Measurements from ENCODE around the gene XPOT.

The XPOT gene

GRCh38 chr12:64402181-64402580 is 2.0 kb upstream of the XPOT start:
- no peak overlapping the region for H3K27ac Mint-ChIP-seq
- peaks cover 6 to 8% of the 10 kb centered on the region in 2 donors for H3K27me3 Mint-ChIP-seq
- H3K4me1 Mint-ChIP-seq: peaks cover 5 to 16% of the 10 kb centered on the region in 2 donors
- H3K9me3 Mint-ChIP-seq: no peaks in the 10 kb centered on the region
- H3K36me3 Mint-ChIP-seq: peaks cover 0 to 4% of the 10 kb centered on the region in 2 donors
- no peak overlapping the region for H3K4me3 Mint-ChIP-seq
- DNase-seq (no peak), ATAC-seq (replicated peaks) (no peak)

- peak; percentile 30 to 68 for ATAC-seq (replicated peaks)
- Mint-ChIP-seq H3K4me3 (peak overlapping the region; percentile 99 to 100), H3K4me1 (peaks cover 8 to 26% of the 10 kb centered on the region in 2 donors), H3K27ac (peak overlapping the region; percentile 100), H3K9me3 (no peaks in the 10 kb centered on the region), H3K27me3 (peaks cover 0 to 8% of the 10 kb centered on the region in 2 donors), H3K36me3 (peaks cover 4% of the 10 kb centered on the region in 2 donors)
- peak; percentile 33 for DNase-seq
Measured at GRCh38 chr12:64404470-64405256, 471 bp downstream of the XPOT start.

- H3K27ac Mint-ChIP-seq: peak overlapping the region; percentile 14
- no peak overlapping the region for H3K4me3 Mint-ChIP-seq
- H3K36me3 Mint-ChIP-seq: peaks cover 12 to 15% of the 10 kb centered on the region in 2 donors
- H3K9me3 Mint-ChIP-seq: no peaks in the 10 kb centered on the region
- DNase-seq (no peak), ATAC-seq (replicated peaks) (no peak)
- peaks cover 8 to 26% of the 10 kb centered on the region in 2 donors for H3K4me1 Mint-ChIP-seq
- H3K27me3 Mint-ChIP-seq: no peaks in the 10 kb centered on the region
Measured at GRCh38 chr12:64407342-64408223, 3.4 kb downstream of the XPOT start.

- Mint-ChIP-seq H3K9me3 (no peaks in the 10 kb centered on the region), H3K4me3 (no peak overlapping the region), H3K36me3 (peaks cover 23 to 27% of the 10 kb centered on the region in 2 donors), H3K27me3 (no peaks in the 10 kb centered on the region), H3K27ac (no peak overlapping the region), H3K4me1 (peaks cover 2 to 17% of the 10 kb centered on the region in 2 donors)
- no peak for DNase-seq
- ATAC-seq (replicated peaks): no peak
Measured at GRCh38 chr12:64411427-64411826, 7.2 kb downstream of the XPOT start.

GRCh38 chr12:64412459-64412858 is 8.3 kb downstream of the XPOT start:
- no peak overlapping the region for H3K27ac Mint-ChIP-seq
- H3K4me3 Mint-ChIP-seq: no peak overlapping the region
- H3K4me1 Mint-ChIP-seq: peaks cover 1 to 8% of the 10 kb centered on the region in 2 donors
- peaks cover 29 to 31% of the 10 kb centered on the region in 2 donors for H3K36me3 Mint-ChIP-seq
- no peak for DNase-seq
- ATAC-seq (replicated peaks): no peak
- no peaks in the 10 kb centered on the region for H3K9me3 Mint-ChIP-seq
- H3K27me3 Mint-ChIP-seq: no peaks in the 10 kb centered on the region

GRCh38 chr12:64413884-64414283 is 9.7 kb downstream of the XPOT start:
- no peak overlapping the region for H3K4me3 Mint-ChIP-seq
- no peak overlapping the region for H3K27ac Mint-ChIP-seq
- no peaks in the 10 kb centered on the region for H3K4me1 Mint-ChIP-seq
- no peaks in the 10 kb centered on the region for H3K9me3 Mint-ChIP-seq
- H3K27me3 Mint-ChIP-seq: no peaks in the 10 kb centered on the region
- H3K36me3 Mint-ChIP-seq: peaks cover 32 to 37% of the 10 kb centered on the region in 2 donors
- DNase-seq (no peak), ATAC-seq (replicated peaks) (no peak)

GRCh38 chr12:64418209-64418608 is 14.0 kb downstream of the XPOT start:
- H3K4me3 Mint-ChIP-seq: no peak overlapping the region
- peaks cover 34 to 37% of the 10 kb centered on the region in 2 donors for H3K36me3 Mint-ChIP-seq
- H3K27ac Mint-ChIP-seq: no peak overlapping the region

GRCh38 chr12:64419696-64420095 is 15.5 kb downstream of the XPOT start:
- Mint-ChIP-seq H3K36me3 (peaks cover 36 to 48% of the 10 kb centered on the region in 2 donors), H3K4me3 (no peak overlapping the region), H3K9me3 (no peaks in the 10 kb centered on the region), H3K27me3 (no peaks in the 10 kb centered on the region), H3K27ac (no peak overlapping the region), H3K4me1 (no peaks in the 10 kb centered on the region)
- no peak for DNase-seq
- no peak for ATAC-seq (replicated peaks)

More at GRCh38 chr12:64418209-64418608, 14.0 kb downstream of the XPOT start:
- ATAC-seq (replicated peaks) (peak; percentile 29 to 60), DNase-seq (no peak)
- no peaks in the 10 kb centered on the region for H3K4me1 Mint-ChIP-seq
- H3K9me3 Mint-ChIP-seq: no peaks in the 10 kb centered on the region
- no peaks in the 10 kb centered on the region for H3K27me3 Mint-ChIP-seq

GRCh38 chr12:64427988-64428387 is 23.8 kb downstream of the XPOT start:
- Mint-ChIP-seq H3K9me3 (no peaks in the 10 kb centered on the region), H3K27ac (no peak overlapping the region), H3K36me3 (peaks cover 39 to 72% of the 10 kb centered on the region in 2 donors), H3K4me3 (no peak overlapping the region), H3K4me1 (no peaks in the 10 kb centered on the region), H3K27me3 (no peaks in the 10 kb centered on the region)
- no peak for ATAC-seq (replicated peaks)
- DNase-seq: no peak

GRCh38 chr12:64428956-64429355 is 24.8 kb downstream of the XPOT start:
- Mint-ChIP-seq H3K27me3 (no peaks in the 10 kb centered on the region), H3K27ac (no peak overlapping the region), H3K4me3 (no peak overlapping the region), H3K36me3 (peaks cover 42 to 67% of the 10 kb centered on the region in 2 donors), H3K9me3 (no peaks in the 10 kb centered on the region), H3K4me1 (no peaks in the 10 kb centered on the region)
- ATAC-seq (replicated peaks) (no peak), DNase-seq (no peak)

- H3K4me1 Mint-ChIP-seq: no peaks in the 10 kb centered on the region
- no peak for DNase-seq
- no peaks in the 10 kb centered on the region for H3K27me3 Mint-ChIP-seq
- H3K36me3 Mint-ChIP-seq: peaks cover 44 to 64% of the 10 kb centered on the region in 2 donors
- no peak overlapping the region for H3K4me3 Mint-ChIP-seq
- H3K9me3 Mint-ChIP-seq: no peaks in the 10 kb centered on the region
- H3K27ac Mint-ChIP-seq: no peak overlapping the region
- no peak for ATAC-seq (replicated peaks)
Measured at GRCh38 chr12:64430886-64431285, 26.7 kb downstream of the XPOT start.

- H3K36me3 Mint-ChIP-seq: peaks cover 47 to 65% of the 10 kb centered on the region in 2 donors
- ATAC-seq (replicated peaks): no peak
- H3K9me3 Mint-ChIP-seq: no peaks in the 10 kb centered on the region
- DNase-seq: no peak
- H3K27ac Mint-ChIP-seq: no peak overlapping the region
- H3K27me3 Mint-ChIP-seq: no peaks in the 10 kb centered on the region
- H3K4me3 Mint-ChIP-seq: no peak overlapping the region
- no peaks in the 10 kb centered on the region for H3K4me1 Mint-ChIP-seq
Measured at GRCh38 chr12:64431791-64432190, 27.6 kb downstream of the XPOT start.

- ATAC-seq (replicated peaks) (no peak), DNase-seq (no peak)
- no peaks in the 10 kb centered on the region for H3K4me1 Mint-ChIP-seq
- peaks cover 54 to 69% of the 10 kb centered on the region in 2 donors for H3K36me3 Mint-ChIP-seq
- H3K9me3 Mint-ChIP-seq: no peaks in the 10 kb centered on the region
- no peak overlapping the region for H3K27ac Mint-ChIP-seq
- no peaks in the 10 kb centered on the region for H3K27me3 Mint-ChIP-seq
- H3K4me3 Mint-ChIP-seq: no peak overlapping the region
Measured at GRCh38 chr12:64433915-64434314, 29.7 kb downstream of the XPOT start.

GRCh38 chr12:64440100-64440499 is 35.9 kb downstream of the XPOT start:
- Mint-ChIP-seq H3K4me1 (no peaks in the 10 kb centered on the region), H3K9me3 (no peaks in the 10 kb centered on the region), H3K4me3 (no peak overlapping the region), H3K27me3 (no peaks in the 10 kb centered on the region), H3K36me3 (peaks cover 54 to 65% of the 10 kb centered on the region in 2 donors), H3K27ac (no peak overlapping the region)
- no peak for DNase-seq
- no peak for ATAC-seq (replicated peaks)

Measured in stimulated activated naive B cell treated with anti-CD40 and anti-IgM and Interleukin-4, amounts not matched to agents 10 μg/mL and 1 μg/mL and 100 μg/mL, for 72 hours (primary cell).